ENCODE data around the gene PRPS2.

Gene PRPS2

DNA sequence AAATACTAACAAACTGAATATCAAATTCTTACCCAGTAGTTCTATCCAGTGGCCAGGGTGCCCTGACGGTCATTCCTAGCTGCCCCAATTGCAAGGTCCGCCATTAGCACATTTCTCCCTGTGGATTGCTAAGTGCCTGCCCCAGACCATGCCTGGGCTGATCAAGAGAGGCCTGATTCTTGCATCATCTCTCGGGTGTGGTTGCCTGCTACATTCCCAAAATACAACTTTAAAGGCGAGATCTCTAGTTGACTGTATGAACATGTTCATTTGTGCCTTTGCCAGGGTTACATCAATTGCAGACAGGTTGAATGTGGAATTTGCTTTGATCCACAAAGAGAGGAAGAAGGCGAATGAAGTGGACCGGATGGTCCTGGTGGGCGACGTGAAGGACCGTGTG, 28.0 kb downstream of the PRPS2 start:
- DNase-seq = no peak

DNA sequence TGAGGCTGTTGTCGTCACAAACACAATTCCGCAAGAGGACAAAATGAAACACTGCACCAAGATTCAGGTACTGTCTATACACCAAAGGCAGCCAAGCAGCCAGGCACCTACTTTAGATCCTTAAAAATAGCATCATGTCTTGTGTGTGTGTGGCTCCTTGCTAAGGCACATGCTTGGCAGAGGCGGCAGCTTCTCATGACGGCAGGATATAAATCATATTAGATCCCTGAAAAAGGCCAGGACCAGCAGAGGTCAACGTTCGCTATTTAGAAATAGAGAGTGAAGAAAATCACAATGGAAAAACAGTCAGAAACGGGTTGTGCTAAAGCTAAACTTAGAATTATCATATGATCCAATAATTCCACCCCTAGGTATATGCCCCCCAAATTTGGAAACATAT, 29.5 kb downstream of the PRPS2 start:
- DNase-seq = no peak

DNA sequence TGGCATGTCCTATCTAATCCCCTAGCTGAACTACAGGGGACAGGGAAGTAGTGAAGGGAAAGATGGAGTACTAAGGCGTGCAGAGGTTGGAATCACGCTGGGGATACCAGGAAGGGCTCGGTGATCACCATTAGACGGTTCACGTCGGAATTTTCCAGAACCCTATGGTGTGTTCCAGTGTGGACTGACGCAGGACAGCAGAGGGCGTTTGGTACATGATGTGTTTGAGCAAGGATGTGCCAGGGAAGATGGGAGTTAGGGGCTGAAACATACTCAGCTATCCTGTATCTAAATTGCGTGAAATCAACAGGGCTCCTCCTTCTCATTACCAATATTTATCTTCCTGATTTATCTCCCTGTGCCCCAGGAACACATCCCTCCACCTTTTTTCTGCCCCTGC, 33.7 kb downstream of the PRPS2 start:
- DNase-seq = no peak

DNA sequence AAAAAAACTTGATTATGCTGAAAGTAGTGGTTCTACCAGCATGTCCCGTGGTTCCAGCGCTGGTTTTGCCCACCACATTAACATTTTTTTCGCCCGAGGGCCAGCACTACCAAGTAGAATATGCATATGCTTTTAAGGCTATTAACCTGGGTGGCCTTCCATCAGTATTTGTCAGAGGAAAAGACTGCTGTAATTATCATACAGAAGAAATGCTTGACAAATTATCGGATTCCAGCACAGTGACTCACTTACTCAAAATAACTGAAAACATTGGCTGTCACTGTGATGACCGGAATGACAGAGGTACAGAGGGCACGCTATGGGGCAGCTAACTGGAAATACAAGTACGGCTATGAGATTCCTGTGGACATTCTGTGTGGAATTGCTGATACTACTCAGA, 34.6 kb downstream of the PRPS2 start:
- DNase-seq = no peak

DNA sequence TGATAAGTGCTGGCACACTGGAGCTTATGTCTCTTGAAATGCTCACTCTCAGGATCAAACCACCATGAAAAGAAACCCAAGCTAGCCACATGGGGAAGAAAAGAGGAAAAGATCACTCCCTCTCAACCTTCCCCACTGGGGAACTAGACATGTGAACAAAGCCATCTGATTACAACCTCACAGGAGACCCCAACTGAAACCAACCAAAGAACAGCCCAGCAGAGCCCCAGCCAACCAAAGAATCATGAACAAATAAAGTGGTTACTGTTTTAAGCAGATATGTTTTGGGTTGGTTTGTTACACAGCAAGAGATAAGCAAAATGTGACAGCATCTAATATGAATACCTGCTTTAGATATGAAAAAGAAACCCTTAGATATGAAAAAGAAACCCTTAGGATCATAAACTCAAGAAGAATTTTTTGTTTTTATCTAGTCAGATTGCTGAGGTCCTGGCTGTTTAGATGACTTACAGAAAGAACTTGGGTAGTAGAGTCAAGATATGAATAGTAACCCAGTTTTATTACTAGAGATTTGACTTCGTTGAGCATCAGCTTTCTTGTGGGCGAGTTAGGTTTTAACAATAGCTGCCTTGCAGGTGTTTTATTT, 52.0 kb downstream of the PRPS2 start:
- DNase-seq = no peak

DNA sequence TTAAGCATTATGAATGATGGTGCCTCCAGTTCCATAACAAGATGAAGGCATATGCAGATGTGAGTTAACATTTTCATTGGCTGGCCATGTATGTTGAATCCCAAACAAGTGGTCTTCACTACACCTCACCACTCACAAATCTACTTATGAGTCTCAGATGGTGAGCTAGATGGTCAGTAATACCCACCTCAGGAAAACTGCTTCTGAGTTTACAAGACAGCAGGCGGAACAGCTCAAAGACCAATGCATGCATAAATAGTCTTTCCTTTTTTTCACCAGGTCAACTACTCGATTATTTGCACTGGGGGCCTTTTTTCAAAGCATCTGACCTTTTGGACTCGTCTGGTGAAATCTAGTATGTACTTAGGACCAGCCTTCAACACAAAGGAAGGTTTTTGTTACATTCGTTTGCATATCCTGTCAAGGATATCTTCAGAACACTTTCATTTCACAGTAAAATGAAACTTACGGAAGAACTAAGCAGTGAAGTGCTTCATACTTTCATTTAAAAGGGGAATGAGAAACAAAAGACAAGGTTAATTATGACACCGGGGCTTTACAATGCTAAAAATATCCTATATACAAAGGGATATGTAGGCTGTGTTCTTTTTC, 52.6 kb downstream of the PRPS2 start:
- no peak for DNase-seq

DNA sequence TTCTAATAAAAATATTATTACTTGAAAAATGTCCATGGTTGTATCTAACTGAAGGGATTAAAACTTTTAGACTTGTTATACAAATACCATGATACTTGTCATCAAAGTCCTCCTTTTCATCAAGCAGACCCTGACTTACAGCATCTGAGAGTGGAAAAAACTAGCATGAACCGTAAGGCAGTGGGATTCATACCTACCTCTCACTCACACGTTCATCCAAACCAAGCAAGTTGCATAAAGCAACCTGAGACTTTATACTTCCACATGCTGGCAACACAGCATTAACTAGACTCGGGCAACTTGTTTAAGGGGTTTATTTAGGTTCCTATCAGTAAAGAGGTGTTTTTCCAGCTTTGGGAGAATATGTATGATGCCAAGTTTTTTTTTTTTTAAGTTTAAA, 53.1 kb downstream of the PRPS2 start:
- no peak for DNase-seq

DNA sequence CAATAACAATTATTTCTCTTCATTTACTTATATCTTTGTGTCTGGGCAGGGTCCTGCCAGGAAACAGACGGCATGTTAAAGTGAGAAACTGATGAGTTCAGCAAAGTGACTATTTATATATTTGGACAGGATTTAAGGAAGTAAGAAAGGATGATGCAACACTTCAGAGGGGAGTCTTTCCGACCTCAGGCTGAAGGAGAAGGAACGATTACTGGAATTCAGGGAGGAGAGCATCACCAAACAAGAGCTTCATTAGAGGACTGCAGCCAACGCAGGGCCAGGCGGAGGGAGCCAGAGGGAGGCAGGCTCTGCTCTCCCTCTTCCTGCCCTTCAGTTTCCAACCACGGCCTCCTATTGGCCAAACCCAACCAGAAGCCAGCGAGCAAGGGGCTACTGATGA, 74.1 kb downstream of the PRPS2 start:
- no peak for DNase-seq

DNA sequence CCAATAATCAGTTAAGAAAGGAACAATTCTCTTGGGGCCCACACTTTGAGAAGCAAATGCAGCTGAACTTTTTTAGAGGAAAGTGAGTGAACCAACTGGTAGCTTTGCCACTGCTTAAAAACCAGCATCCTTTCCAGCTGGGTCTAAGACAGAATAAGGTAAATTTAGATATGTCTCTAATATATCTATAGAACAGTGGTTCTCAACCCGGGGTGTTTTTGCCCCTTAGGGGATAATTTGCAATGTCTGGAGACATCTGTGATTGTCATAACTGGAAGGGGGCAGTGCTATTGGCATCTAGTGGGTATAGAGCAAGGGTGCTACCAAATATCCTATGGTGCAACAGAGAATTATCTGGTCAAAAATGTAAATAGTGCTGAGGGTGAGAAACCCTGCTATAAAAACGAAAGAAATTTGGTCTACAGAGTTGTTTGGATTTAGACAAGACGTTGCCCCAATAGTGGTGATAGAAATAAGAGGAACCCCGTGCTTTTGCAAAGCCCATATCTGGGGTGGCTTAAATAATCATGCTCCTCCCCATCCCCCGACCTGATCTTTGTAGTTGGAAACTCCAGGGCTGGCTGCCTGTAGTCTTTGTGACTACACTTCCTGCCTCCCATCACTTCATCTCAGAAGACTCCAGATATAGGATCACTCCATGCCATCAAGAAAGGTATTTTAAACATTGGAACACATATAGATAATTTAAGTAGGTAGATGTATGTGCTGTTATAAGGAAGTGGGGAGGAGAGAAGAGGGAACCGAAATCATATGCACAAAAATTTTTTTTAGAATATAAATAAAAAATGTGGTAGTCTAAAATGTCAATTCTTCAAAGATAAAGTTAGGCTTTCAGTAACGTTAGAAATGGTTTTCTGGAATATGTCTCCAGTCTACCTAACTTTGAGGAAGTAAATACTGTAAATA, 75.5 kb downstream of the PRPS2 start, which contains the start of gene TLR7:
TSS of gene TLR7 (plus strand) at position 622 of the 927 bp plus-strand sequence. CDS start 507 bp downstream, outside the sequence.
- no peak for DNase-seq

DNA sequence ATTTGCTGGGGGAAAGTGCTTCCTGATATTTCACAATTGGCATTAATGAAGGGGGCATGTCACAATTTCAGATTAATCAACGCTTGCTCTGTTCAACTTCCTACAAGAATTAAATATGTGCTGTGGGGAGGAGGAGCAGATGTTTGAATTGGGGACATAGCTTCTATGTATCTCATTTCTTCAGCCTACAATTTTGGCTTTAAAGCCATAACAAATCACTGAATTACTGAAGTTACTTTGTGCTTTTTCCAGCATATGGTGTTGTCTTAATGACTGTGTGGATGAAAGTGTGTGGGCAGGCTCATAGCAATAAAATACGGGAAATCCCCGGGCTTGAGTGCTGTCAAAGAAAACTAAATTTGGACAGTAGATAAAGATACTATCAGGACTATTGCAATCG, 76.5 kb downstream of the PRPS2 start:
- no peak for DNase-seq

DNA sequence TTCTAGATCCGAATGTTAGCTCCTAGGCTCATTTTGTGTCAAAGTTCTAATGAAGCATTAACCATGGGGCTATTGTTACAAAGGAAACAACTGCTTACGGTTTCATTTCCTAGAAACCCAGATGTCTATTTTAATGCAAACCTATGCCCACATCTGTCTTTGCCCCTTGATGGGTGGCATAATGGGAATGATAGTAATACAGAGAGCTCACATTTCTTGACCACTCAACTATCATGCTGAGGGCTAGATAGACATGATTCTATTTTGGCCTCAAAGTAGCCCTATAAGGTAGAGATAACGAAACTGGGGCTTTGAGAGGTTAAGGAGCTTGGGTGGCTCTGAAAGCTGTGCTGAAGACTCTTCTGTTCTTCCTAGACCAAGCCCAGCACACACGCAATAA, 77.5 kb downstream of the PRPS2 start:
- no peak for DNase-seq

DNA sequence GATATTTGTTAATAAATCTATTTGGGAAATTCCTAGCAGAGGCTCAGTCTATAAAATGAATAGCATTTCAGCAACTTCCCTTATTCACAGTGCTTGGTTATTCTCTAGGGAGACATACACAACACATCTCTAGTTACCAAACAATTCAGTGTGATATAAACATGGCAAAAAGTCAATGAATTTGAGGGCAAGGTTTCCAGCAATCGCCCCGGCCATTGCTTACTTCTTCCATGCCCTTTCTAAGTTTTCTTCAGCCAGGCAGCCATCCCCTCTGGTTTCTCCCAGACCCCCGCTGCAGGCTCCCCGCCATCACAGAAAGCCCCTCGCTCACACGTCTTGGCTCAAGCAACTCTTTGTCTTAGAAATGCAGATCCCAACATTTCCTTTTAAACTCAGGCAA, 80.0 kb downstream of the PRPS2 start:
- DNase-seq = no peak

DNA sequence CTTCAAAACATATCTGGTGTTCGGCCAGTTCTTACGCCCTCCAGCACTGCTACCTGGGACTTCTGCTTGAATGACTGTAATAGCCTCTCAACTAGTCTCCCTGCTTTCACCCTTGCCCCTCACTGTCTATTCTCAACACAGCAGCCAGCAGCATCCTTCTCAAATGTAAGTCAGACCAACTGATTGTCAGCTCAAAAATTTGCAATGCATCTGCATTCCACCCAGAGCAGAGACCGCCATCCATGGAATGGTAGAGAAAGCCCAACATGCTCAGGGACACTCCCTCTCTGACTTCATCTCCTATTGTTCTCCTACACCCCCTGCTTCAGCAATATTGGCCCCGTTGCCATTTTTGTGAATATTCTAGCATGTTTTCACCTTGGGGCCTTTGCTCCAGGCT, 81.5 kb downstream of the PRPS2 start:
- DNase-seq = no peak

Measured in activated CD8-positive, alpha-beta memory T cell treated with anti-CD3 and anti-CD28 coated beads, Interleukin-2, amount 50 U/mL, for 4 hours (primary cell).